ENCODE results near the gene MATN4. TPM values are rescaled to one million over a fixed set of nuclear protein-coding genes. Genes with fewer than 3 reads are reported as not detected.

MATN4 gene
- total and polyA plus RNA-seq, 4 experiments from 2014 or later = not detected

GRCh38 chr20:45318948-45319347, 10.8 kb upstream of the MATN4 start:
- peak overlapping the region in 2 of 7 donors; percentile 40 to 44 for H3K27ac Mint-ChIP-seq
- Histone ChIP-seq H3K27ac (ENCODE audit: low read depth, low read length) (no peak overlapping the region), H3K27me3 (ENCODE audit: insufficient read depth, low read length) (no peaks in the 10 kb centered on the region), H3K4me1 (ENCODE audit: insufficient read depth, low read length) (peaks cover 29% of the 10 kb centered on the region), H3K9me3 (ENCODE audit: control insufficient read depth in 1 of 2, low read length in 2 of 2) (no peaks in the 10 kb centered on the region), H3K4me3 (ENCODE audit: low read length in 2 of 2) (no peak overlapping the region), H3K36me3 (ENCODE audit: insufficient read depth, low read length) (no peaks in the 10 kb centered on the region)
- intact Hi-C loops (cut with micrococcal nuclease) = loop anchor here (1.0 kb wide), 3 partner anchors 44 to 131 kb away; partner anchors contain the start of gene SYS1
- peak overlapping the region in 3 of 8 donors; percentile 1 to 11 (median 2) for H3K4me3 Mint-ChIP-seq
- DNase-seq = no peak
- no peaks in the 10 kb centered on the region for H3K9me3 Mint-ChIP-seq
- peaks cover 6 to 9% of the 10 kb centered on the region in 2 donors for H3K27me3 Mint-ChIP-seq
- ChIA-PET CTCF (ENCODE audit: partially characterized antibody) (interaction anchor here (0.6 to 7.9 kb wide), 33 partner anchors 8 to 460 kb away, joined by 3 to 126 read pairs (median 5); partner anchors contain the start of gene SYS1), POLR2A (ENCODE audit: partially characterized antibody) (interaction anchor here (1.0 to 3.8 kb wide), 3 partner anchors 44 to 452 kb away, joined by 4 to 16 read pairs (median 8); partner anchors contain the start of gene SYS1)
- peaks cover 14 to 38% (median 22%) of the 10 kb centered on the region in 4 donors for H3K4me1 Mint-ChIP-seq
- no peaks in the 10 kb centered on the region for H3K36me3 Mint-ChIP-seq

- Mint-ChIP-seq H3K4me1 (peaks cover 14 to 38% (median 22%) of the 10 kb centered on the region in 4 donors), H3K9me3 (no peaks in the 10 kb centered on the region), H3K36me3 (no peaks in the 10 kb centered on the region), H3K27me3 (peaks cover 6 to 14% of the 10 kb centered on the region in 2 donors), H3K4me3 (no peak overlapping the region), H3K27ac (peak overlapping the region in 1 of 7 donors; percentile 44)
- no peak overlapping the region for H3K4me3 ChIP-seq (ENCODE audit: low read length in 2 of 2)
- H3K4me1 ChIP-seq (ENCODE audit: insufficient read depth, low read length) = peaks cover 29% of the 10 kb centered on the region
- ChIA-PET POLR2A (ENCODE audit: partially characterized antibody) (interaction anchor here (1.7 to 3.8 kb wide), 2 partner anchors 44 to 55 kb away, joined by 8 to 16 read pairs; partner anchors contain the start of gene SYS1), CTCF (ENCODE audit: partially characterized antibody) (interaction anchor here (0.7 to 7.9 kb wide), 33 partner anchors 9 to 461 kb away, joined by 3 to 126 read pairs (median 5); partner anchors contain the start of genes SDC4 and SYS1)
- no peaks in the 10 kb centered on the region for H3K27me3 ChIP-seq (ENCODE audit: insufficient read depth, low read length)
- H3K27ac ChIP-seq (ENCODE audit: low read depth, low read length) = no peak overlapping the region
- no peak for DNase-seq
- no peaks in the 10 kb centered on the region for H3K9me3 ChIP-seq (ENCODE audit: control insufficient read depth in 1 of 2, low read length in 2 of 2)
- H3K36me3 ChIP-seq (ENCODE audit: insufficient read depth, low read length) = no peaks in the 10 kb centered on the region
- intact Hi-C loops (cut with micrococcal nuclease) = no loop called here
These were observed 10.4 kb upstream of the MATN4 start for GRCh38 chr20:45318386-45318939.

- Mint-ChIP-seq H3K36me3 (no peaks in the 10 kb centered on the region), H3K4me3 (no peak overlapping the region), H3K9me3 (no peaks in the 10 kb centered on the region), H3K4me1 (peaks cover 14 to 38% (median 22%) of the 10 kb centered on the region in 4 donors), H3K27ac (no peak overlapping the region), H3K27me3 (peaks cover 6 to 16% of the 10 kb centered on the region in 2 donors)
- Histone ChIP-seq H3K36me3 (ENCODE audit: insufficient read depth, low read length) (no peaks in the 10 kb centered on the region), H3K27me3 (ENCODE audit: insufficient read depth, low read length) (no peaks in the 10 kb centered on the region), H3K4me3 (ENCODE audit: low read length in 2 of 2) (no peak overlapping the region), H3K4me1 (ENCODE audit: insufficient read depth, low read length) (peaks cover 29% of the 10 kb centered on the region), H3K27ac (ENCODE audit: low read depth, low read length) (no peak overlapping the region), H3K9me3 (ENCODE audit: control insufficient read depth in 1 of 2, low read length in 2 of 2) (no peaks in the 10 kb centered on the region)
- POLR2A ChIA-PET (ENCODE audit: partially characterized antibody) = interaction anchor here (1.7 kb wide), 1 partner anchor 45 kb away, joined by 8 read pairs; the partner anchor contains the start of gene SYS1
- CTCF ChIA-PET (ENCODE audit: partially characterized antibody) = interaction anchor here (0.9 to 7.9 kb wide), 13 partner anchors 9 to 452 kb away, joined by 3 to 126 read pairs (median 13); partner anchors contain the start of genes SDC4 and SYS1
- intact Hi-C loops (cut with micrococcal nuclease) = no loop called here
- DNase-seq = no peak
These were observed 9.7 kb upstream of the MATN4 start for GRCh38 chr20:45317826-45318225.

GRCh38 chr20:45316150-45317080, 8.3 kb upstream of the MATN4 start:
- Mint-ChIP-seq H3K27me3 (peaks cover 11 to 21% of the 10 kb centered on the region in 2 donors), H3K4me3 (no peak overlapping the region), H3K36me3 (no peaks in the 10 kb centered on the region), H3K9me3 (no peaks in the 10 kb centered on the region), H3K27ac (no peak overlapping the region), H3K4me1 (peaks cover 14 to 34% (median 20%) of the 10 kb centered on the region in 4 donors)
- POLR2A ChIA-PET (ENCODE audit: partially characterized antibody) = no interaction called here
- no peak for DNase-seq
- intact Hi-C loops (cut with micrococcal nuclease) = no loop called here
- Histone ChIP-seq H3K36me3 (ENCODE audit: insufficient read depth, low read length) (no peaks in the 10 kb centered on the region), H3K27me3 (ENCODE audit: insufficient read depth, low read length) (no peaks in the 10 kb centered on the region), H3K27ac (ENCODE audit: low read depth, low read length) (no peak overlapping the region), H3K9me3 (ENCODE audit: control insufficient read depth in 1 of 2, low read length in 2 of 2) (no peaks in the 10 kb centered on the region), H3K4me1 (ENCODE audit: insufficient read depth, low read length) (peaks cover 29% of the 10 kb centered on the region), H3K4me3 (ENCODE audit: low read length in 2 of 2) (no peak overlapping the region)
- CTCF ChIA-PET (ENCODE audit: partially characterized antibody) = interaction anchor here (0.6 to 7.9 kb wide), 9 partner anchors 11 to 458 kb away, joined by 3 to 126 read pairs (median 58); partner anchors contain the start of gene SYS1

GRCh38 chr20:45315672-45316071, 7.6 kb upstream of the MATN4 start:
- Mint-ChIP-seq H3K9me3 (no peaks in the 10 kb centered on the region), H3K27ac (no peak overlapping the region), H3K36me3 (no peaks in the 10 kb centered on the region), H3K4me1 (peaks cover 13 to 32% (median 19%) of the 10 kb centered on the region in 4 donors), H3K27me3 (peaks cover 16 to 26% of the 10 kb centered on the region in 2 donors), H3K4me3 (peak overlapping the region in 2 of 8 donors; percentile 43 to 58)
- H3K9me3 ChIP-seq (ENCODE audit: control insufficient read depth in 1 of 2, low read length in 2 of 2) = no peaks in the 10 kb centered on the region
- intact Hi-C loops (cut with micrococcal nuclease) = no loop called here
- no peaks in the 10 kb centered on the region for H3K27me3 ChIP-seq (ENCODE audit: insufficient read depth, low read length)
- no peaks in the 10 kb centered on the region for H3K36me3 ChIP-seq (ENCODE audit: insufficient read depth, low read length)
- ChIA-PET CTCF (ENCODE audit: partially characterized antibody) (interaction anchor here (0.6 to 6.8 kb wide), 4 partner anchors 46 to 459 kb away, joined by 3 to 78 read pairs (median 12); partner anchors contain the start of gene SYS1), POLR2A (ENCODE audit: partially characterized antibody) (no interaction called here)
- no peak overlapping the region for H3K27ac ChIP-seq (ENCODE audit: low read depth, low read length)
- no peak overlapping the region for H3K4me3 ChIP-seq (ENCODE audit: low read length in 2 of 2)
- H3K4me1 ChIP-seq (ENCODE audit: insufficient read depth, low read length) = peaks cover 23% of the 10 kb centered on the region
- no peak for DNase-seq

GRCh38 chr20:45313943-45314342, 5.8 kb upstream of the MATN4 start:
- no peaks in the 10 kb centered on the region for H3K36me3 ChIP-seq (ENCODE audit: insufficient read depth, low read length)

More at GRCh38 chr20:45313943-45314342, 5.8 kb upstream of the MATN4 start:
- CTCF ChIA-PET (ENCODE audit: partially characterized antibody) = interaction anchor here (0.8 to 5.3 kb wide), 7 partner anchors 9 to 457 kb away, joined by 3 to 19 read pairs (median 5); no protein-coding TSS in a partner anchor
- H3K9me3 Mint-ChIP-seq = no peaks in the 10 kb centered on the region
- POLR2A ChIA-PET (ENCODE audit: partially characterized antibody) = no interaction called here
- Histone ChIP-seq H3K4me1 (ENCODE audit: insufficient read depth, low read length) (peaks cover 9% of the 10 kb centered on the region), H3K27ac (ENCODE audit: low read depth, low read length) (no peak overlapping the region), H3K27me3 (ENCODE audit: insufficient read depth, low read length) (no peaks in the 10 kb centered on the region), H3K9me3 (ENCODE audit: control insufficient read depth in 1 of 2, low read length in 2 of 2) (no peaks in the 10 kb centered on the region), H3K4me3 (ENCODE audit: low read length in 2 of 2) (no peak overlapping the region)
- peaks cover 21 to 34% of the 10 kb centered on the region in 2 donors for H3K27me3 Mint-ChIP-seq
- intact Hi-C loops (cut with micrococcal nuclease) = no loop called here
- peaks cover 8 to 22% (median 12%) of the 10 kb centered on the region in 4 donors for H3K4me1 Mint-ChIP-seq
- no peak overlapping the region for H3K27ac Mint-ChIP-seq
- no peaks in the 10 kb centered on the region for H3K36me3 Mint-ChIP-seq
- no peak for DNase-seq
- no peak overlapping the region for H3K4me3 Mint-ChIP-seq
